Smooth muscle cell of the coronary artery (primary cell): ENCODE measurements around the gene MARVELD3. TPM values are rescaled to one million over a fixed set of nuclear protein-coding genes. Genes with fewer than 3 reads are reported as not detected.

ENCODE experiments used
- total RNA-seq: library from RNA; depleted of rRNA; stranded (reverse); fragments of >200 nt; gene quantifications from 2 replicates; pipeline ENCODE4 v1.2.3, GENCODE V29; 2014; ENCODE audit warnings: low replicate concordance

MARVELD3 gene
- total RNA-seq = not detected in 2 replicates

GRCh38 chr16:71626018-71626857, at the start of gene MARVELD3:
TSS of gene MARVELD3 (plus strand) at chr16:71626184. CDS start at chr16:71626230, 46 bp downstream.

DNA sequence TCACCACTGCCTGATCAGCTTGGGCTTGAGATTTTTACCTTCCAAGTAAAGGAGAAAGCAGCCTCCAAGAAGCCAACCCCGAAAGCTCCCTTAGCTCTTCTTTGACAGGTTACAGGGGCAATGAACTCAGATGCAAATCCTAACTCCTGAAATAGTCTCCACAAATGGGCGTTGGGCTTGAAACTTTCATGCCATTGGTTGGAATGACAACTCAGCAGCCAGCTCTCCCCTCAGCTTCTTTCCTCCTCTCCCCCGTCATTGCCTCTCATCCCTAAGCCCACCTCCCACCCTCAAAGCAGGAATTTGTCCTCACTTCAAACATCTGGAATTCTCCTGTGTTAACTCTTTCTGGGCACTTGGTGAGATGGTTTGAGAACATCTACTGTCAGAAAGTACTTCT, 49.0 kb upstream of the MARVELD3 start, which contains the start of gene TAT:
TSS of gene TAT (minus strand) at position 122 of the 400 bp plus-strand sequence. CDS start 677 bp downstream, outside the sequence.

Other genes with a start within 250 kb of the MARVELD3 start
- gene TLE7, start 184.1 kb upstream of the MARVELD3 start, total RNA-seq = not detected in 2 replicates
- 7.7 and 9.9 TPM in 2 replicates for gene ZNF23, start 163.9 kb upstream of the MARVELD3 start, total RNA-seq
- 1.5 and 1.6 TPM in 2 replicates for gene ZNF19, start 136.9 kb upstream of the MARVELD3 start, total RNA-seq
- gene CHST4, start 99.8 kb upstream of the MARVELD3 start, total RNA-seq = not detected in 2 replicates
- gene TAT, start 49.1 kb upstream of the MARVELD3 start, total RNA-seq = not detected in 2 replicates
- 4.0 TPM in 2 replicates for gene PHLPP2, start 98.5 kb downstream of the MARVELD3 start, total RNA-seq
- 26.6 and 45.2 TPM in 2 replicates for gene AP1G1, start 182.7 kb downstream of the MARVELD3 start, total RNA-seq
- 6.8 and 7.5 TPM in 2 replicates for gene ATXN1L, start 219.8 kb downstream of the MARVELD3 start, total RNA-seq